ENCODE measurements around the gene RPS16.

Gene RPS16

DNA sequence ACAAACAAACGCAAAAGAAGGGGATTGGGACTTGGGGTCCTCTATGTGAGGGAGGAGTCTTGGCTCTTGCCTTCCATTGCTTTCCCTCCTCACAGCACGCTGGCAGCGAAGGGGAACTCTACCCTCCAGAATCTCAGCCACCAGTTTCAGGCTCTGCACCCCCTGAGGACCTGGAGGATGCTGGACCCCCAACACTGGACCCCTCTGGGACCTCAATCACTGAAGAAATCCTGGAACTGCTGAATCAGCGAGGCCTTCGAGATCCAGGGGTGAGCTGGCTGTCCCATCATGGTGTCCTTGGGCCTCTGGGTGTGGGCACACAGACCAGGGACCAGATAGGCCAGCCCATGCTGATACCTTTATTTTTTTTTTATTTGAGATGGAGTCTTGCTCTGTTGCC, 13.7 kb downstream of the RPS16 start:
- DNase-seq (ENCODE audit: low spot score) = no peak

GRCh38 chr19:39420769-39421168, 15.0 kb downstream of the RPS16 start:
- DNase-seq (ENCODE audit: low spot score) = no peak

- no peak for DNase-seq (ENCODE audit: low spot score)
Observed at GRCh38 chr19:39419003-39419402, 16.7 kb downstream of the RPS16 start.

GRCh38 chr19:39417463-39418181, 18.1 kb downstream of the RPS16 start:
- DNase-seq (ENCODE audit: low spot score) = no peak

DNA sequence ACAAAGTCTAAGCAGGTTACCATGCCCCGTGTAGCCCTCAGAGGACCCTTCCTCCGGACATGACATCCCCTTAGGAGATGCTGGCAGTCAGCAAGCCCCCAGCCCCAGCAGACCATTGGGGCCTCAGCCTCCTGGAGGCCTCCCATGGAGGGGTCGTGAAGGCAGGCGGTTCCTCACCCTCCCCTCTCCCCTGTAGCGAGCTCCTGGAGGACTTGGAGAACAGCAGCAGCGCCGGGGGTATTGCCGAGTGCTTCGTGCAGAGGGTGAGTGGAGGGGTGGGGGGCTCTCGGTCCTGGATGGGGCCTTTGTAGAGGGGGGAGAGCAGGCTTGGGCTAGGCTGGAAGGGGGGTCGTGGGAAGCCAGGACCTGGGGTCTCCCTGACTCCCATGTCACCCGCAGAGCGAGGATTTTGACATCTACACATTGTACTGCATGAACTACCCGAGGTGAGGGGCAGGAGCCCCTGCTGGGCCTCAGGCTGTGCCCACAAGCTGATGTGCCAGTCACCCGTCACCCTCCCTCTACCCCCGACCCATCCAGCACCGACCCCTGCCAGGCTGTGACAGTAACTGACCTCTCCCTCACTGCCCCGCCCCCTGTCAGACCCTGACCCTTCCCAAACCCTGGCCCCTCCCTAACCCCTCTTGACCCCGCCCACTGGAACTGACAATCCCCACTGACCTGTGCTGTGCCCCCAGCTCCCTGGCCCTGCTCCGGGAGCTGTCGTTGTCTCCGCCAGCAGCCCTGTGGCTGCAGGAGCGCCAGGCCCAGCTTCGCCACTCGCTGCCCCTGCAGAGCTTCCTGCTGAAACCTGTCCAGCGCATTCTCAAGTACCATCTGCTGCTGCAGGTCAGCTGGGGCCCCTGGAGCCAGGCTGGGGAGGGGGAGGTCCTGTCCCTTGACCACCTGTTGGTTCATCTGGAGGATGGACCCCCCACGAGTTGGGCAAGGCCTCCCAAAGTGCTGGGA, 19.3 kb downstream of the RPS16 start:
- no peak for DNase-seq (ENCODE audit: low spot score)

- no peak for DNase-seq (ENCODE audit: low spot score)
Observed at GRCh38 chr19:39415111-39416046, 20.4 kb downstream of the RPS16 start.

DNA sequence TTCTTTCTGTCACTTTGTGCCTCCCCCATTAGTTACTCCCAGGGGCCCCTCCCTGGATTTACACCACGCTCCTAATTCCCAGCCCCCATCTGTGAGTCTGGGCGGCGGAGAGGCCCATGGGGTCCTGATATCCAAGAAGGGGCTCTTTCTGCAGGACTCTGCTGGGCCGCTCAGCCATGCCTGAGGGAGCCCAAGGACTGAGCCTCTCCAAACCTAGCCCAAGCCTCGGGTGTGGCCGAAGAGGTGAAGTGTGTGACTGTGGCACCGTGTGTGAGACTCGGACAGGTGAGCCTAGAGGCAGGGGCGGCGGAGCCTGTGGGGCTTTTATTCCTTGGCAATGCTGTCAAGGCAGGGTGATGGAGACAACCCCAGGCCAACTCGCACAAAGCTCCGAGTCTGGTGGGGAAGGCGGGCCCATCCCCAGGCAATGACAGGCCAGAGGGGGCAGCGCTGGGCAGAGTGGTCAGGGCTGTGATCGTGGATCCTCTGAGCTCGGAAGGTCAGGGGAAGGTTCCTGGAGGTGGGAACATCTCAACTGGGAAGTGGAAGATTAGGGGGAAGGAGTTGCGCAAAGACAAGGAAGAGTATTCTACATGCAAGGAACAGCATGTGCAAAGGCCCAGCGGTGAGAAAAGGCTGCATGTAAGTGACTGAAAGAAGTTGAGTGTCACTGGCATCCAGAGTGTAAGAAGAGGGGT, 21.7 kb downstream of the RPS16 start:
- DNase-seq (ENCODE audit: low spot score) = no peak

DNA sequence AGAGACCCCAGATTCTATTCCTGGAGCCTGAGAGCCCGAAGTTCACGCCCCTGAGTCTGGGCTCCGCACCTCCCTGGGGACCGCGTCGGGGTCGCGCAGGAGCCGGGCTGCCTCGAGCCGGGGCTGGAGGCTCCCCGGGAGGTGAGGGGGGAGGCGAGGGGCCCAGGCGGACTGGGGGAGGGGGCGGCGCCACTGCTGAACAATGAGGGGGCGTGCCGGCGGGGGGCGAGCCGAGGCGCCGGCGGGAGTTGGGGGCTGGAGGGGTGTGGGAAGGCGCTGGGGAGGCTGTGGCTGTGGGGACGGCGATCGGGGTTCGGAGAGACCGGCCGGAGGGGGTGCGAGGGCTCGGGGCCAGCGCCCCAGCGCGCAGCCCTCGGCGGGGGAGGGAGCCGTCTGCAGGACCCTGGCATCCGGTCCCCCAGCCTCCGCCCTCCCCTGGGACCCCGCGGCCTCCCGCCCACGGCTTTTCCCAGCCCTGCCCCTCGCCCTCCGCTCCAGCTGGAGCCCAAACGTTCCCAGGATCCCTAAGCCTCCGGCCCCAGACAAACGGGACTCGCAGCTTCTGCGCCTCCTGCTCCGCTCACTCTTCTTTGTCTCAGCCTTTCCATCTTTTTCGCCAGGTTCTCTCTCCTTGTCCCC, 22.4 kb downstream of the RPS16 start:
- no peak for DNase-seq (ENCODE audit: low spot score)

- DNase-seq (ENCODE audit: low spot score) = no peak
Observed at GRCh38 chr19:39412867-39413271, 22.9 kb downstream of the RPS16 start.

DNA sequence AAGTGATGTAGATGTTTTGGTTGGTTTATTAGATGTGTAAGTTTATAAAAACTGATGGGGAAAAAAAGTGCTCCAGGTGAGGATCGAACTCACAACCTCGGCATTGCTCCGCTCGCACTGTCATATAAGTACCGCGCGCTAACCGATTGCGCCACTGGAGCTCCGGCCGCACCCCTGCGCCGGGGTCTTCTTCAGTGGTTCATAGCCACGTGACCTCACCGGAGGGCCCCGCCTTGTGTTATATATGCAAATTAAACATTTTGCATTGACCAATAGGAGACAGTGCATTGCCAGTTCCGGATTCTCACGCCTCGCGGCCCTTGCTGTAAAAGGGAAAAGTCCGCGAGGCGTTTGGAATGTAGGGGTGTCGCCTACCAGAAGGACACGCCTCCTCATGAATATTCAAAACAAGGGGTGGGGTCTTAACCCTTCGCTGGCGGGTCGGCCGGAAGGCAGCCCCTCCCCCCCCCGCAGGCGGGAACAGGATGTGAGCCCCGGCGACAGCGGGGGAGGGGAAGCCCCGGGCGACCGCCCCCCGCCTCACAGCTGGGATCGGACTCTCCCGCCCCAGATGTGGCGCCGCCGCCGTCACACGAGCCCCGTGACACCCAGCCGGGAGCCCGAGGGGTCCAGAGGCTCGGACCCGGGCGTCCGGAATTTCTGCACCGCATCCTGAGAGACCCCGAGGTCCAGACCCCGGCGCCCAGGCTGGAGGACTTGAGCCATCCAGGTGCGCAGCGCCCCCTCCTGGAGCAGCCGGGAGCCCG, 23.5 kb downstream of the RPS16 start, which contains the start of gene PLEKHG2:
PLEKHG2 (plus strand) TSS at position 570 of the 767 bp plus-strand sequence. CDS start 1,418 bp downstream, outside the sequence.
- peak; percentile 100 for DNase-seq (ENCODE audit: low spot score)

DNA sequence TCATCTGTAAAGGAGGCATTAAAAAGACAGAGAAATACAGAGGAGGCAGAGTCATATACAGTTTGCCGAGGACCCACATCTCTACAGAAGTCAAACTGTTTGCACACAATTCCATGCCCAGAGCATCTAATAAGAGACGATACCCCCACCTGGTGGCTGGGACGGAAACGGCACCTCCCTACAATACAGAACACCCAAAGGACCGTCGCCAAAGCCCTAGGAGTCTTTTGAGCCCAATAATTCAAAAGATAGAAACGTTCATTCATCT, 24.0 kb downstream of the RPS16 start:
- DNase-seq (ENCODE audit: low spot score) = peak; percentile 93

DNA sequence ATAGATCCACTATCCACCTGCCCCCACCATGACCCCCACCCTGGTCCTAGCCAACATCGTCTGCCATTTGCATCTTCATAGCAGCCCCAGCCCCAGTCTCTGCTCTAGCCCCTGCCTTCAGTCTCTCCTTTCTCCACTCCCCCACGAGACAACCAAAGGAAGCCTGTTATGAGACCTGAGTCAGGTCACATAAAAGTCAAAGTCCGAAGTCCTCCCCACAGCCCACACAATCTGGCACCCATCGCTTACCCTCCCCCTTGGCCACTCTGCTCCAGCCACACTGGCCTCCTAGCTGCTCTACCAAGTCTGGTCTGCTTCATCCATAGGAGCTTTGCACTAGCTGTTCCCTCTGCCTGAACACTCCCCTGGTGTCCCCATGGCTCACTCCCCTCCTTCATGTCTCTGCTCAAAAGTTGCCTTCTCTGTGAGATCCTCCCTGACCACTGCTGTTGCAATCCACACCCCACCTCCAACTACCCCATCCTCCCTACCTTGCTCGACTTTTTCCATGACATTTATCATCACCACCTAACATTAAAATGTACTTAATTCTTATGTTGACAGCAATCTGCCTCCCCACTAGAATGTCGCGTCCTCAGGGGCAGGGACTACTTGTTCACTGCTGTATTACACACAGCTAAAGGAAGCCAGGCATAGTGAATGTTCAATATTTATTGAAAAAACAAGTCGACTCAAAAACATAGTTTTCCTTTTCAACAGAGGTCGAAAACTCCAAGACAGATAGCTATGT, 24.5 kb downstream of the RPS16 start:
- peak; percentile 42 for DNase-seq (ENCODE audit: low spot score)

DNA sequence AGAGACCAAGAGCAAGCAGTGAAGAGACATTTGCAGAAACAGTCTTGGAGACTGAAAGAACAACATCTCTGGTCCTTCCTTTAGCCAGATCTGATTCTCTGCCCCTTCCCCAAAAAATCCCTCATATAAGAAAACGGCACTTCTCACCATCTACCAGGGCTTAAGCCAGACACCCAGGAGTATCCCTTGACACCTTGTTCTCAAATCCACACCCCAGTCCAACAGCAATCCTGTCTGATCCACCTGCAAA, 25.0 kb downstream of the RPS16 start:
- DNase-seq (ENCODE audit: low spot score) = no peak

GRCh38 chr19:39410017-39410830, 25.5 kb downstream of the RPS16 start:
- DNase-seq (ENCODE audit: low spot score) = peak; percentile 48

- peak; percentile 90 for DNase-seq (ENCODE audit: low spot score)
Observed at GRCh38 chr19:39409208-39410016, 26.3 kb downstream of the RPS16 start.

DNA sequence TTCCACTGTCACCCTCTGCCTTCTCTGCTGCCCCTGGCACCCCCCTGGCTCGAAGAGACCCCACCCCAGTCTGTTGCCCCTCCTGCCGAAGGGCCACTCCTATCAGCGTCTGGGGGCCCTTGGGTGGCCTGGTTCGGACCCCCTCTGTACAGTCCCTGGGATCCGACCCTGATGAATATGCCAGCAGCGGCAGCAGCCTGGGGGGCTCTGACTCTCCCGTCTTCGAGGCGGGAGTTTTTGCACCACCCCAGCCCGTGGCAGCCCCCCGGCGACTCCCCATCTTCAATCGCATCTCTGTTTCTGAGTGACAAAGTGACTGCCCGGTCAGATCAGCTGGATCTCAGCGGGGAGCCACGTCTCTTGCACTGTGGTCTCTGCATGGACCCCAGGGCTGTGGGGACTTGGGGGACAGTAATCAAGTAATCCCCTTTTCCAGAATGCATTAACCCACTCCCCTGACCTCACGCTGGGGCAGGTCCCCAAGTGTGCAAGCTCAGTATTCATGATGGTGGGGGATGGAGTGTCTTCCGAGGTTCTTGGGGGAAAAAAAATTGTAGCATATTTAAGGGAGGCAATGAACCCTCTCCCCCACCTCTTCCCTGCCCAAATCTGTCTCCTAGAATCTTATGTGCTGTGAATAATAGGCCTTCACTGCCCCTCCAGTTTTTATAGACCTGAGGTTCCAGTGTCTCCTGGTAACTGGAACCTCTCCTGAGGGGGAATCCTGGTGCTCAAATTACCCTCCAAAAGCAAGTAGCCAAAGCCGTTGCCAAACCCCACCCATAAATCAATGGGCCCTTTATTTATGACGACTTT, 27.1 kb downstream of the RPS16 start:
- no peak for DNase-seq (ENCODE audit: low spot score)

Measured in kidney tubule cell (primary cell).